HEK293T (cell line): Measurements from ENCODE around the gene SMC1A.

Experiments
- BHLHE40 ChIP-seq: fragments of 450-650 bp; IDR thresholded peaks from 2 replicates; pipeline ENCODE4 v1.6.1; 2016; ENCODE audit warnings: mild to moderate bottlenecking, moderate library complexity, borderline replicate concordance
- ELF4 ChIP-seq: fragments of 450-650 bp; IDR thresholded peaks from 2 replicates; pipeline ENCODE4 v1.6.1; 2017; ENCODE audit warnings: antibody characterized with exemption
- NFRKB ChIP-seq: fragments of 450-650 bp; IDR thresholded peaks from 2 replicates; pipeline ENCODE4 v1.6.1; 2016; ENCODE audit warnings: mild to moderate bottlenecking, moderate library complexity

DNA sequence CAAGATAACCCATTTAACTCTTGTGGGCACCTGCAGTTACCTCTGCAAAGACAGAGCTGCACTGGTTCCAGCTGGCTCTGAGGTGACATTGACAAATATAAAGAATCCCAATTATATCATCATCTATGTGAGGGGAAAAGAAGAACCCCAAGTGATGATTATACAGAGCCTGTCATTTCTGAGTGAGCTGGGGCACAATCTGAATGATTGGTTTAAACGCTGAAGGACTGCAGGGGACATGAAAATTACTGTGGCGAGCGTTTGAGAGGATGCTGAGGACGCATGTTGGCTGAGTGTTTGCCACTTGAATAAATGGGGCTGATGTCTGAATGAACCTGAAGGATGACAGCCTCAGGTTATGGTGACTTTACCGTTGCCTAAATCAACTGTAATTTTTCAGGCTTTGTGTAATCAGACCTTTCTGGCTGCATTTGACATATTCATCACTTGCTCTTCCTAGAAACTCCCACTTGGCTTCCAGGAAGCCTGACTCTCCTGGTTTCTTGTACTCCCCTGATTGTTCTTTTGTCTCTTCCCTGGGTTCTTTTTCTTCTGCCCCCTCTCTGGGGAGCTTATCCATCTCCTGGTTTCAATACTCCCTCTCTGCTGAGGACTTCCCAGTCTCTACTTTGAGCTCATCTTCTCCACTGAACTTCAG lies 15.8 kb upstream of the SMC1A start:
- no peak for TF ChIP-seq NFRKB
- no peak for TF ChIP-seq BHLHE40
- no peak for TF ChIP-seq ELF4
